SK-N-MC (cell line): Measurements from ENCODE around the gene CACNA2D2.

Experiments
- DNase-seq: peaks from one replicate; pipeline ENCODE4 v3.0.0-alpha.2; 2011; ENCODE audit warnings: low read depth, low spot score
- H3K27ac ChIP-seq: fragments of 200-600 bp; sonication (generic); 2 replicates; pipeline ENCODE4 v1.5.1; 2016; ENCODE audit warnings: mixed run types
- H3K36me3 ChIP-seq: fragments of 200-600 bp; sonication (generic); 2 replicates; pipeline ENCODE4 v1.6.1; 2017; ENCODE audit warnings: antibody characterized with exemption, low read length, mixed read lengths; ENCODE audit not compliant: insufficient read depth
- H3K4me3 ChIP-seq: fragments of 200-600 bp; sonication (generic); 2 replicates; pipeline ENCODE4 v1.5.1; 2016
- H3K9ac ChIP-seq: fragments of 200-600 bp; sonication (generic); 2 replicates; pipeline ENCODE4 v1.8.0; 2017; ENCODE audit warnings: mixed run types, mixed read lengths; ENCODE audit not compliant: insufficient read length
- H3K9me3 ChIP-seq: fragments of 200-600 bp; sonication (generic); 2 replicates; pipeline ENCODE4 v1.6.1; 2017; ENCODE audit warnings: low read depth, mild to moderate bottlenecking, antibody characterized with exemption, low read length, moderate library complexity, mixed read lengths
- EZH2 ChIP-seq: fragments of 200-600 bp; sonication (generic); IDR thresholded peaks from one replicate; pipeline ENCODE4 v1.6.1; 2017; ENCODE audit warnings: antibody characterized with exemption
- FOXP2 ChIP-seq: optimal IDR thresholded peaks from 2 replicates; pipeline ENCODE3; 2011; ENCODE audit warnings: mild to moderate bottlenecking, moderate library complexity; ENCODE audit not compliant: insufficient read depth; ENCODE audit errors: extremely low read length, control extremely low read depth
- POLR2AphosphoS5 ChIP-seq: IDR thresholded peaks from 2 replicates; pipeline ENCODE4 v1.6.1; 2012; ENCODE audit warnings: mild to moderate bottlenecking, low read depth, low read length, borderline replicate concordance

The CACNA2D2 gene

DNA sequence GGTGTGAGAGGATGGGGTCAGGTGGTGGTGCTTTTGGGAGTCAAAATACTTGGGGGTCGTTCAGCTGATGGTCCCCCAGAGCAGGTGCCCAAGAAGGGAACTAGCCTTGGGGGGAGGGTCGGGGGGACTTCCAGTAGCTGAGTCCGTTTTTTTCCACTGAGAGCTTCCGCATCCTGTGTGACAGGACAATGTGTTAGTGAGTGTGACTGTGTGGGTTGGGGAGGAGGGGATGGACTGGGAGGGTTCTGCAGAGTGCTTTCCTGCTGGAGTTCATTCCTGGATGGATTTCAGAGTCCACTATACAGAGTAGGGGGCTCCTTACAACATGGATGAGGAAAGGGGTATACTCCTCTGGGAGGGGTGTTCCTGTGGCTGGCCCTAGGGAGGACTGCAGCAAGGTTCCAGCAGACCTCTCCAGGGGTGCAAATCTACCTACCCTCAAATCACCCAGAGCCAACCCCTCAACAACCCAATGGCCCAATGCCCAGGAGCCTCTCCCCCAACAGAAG, 180.3 kb downstream of the CACNA2D2 start:
- TF ChIP-seq POLR2AphosphoS5 (no peak), FOXP2 (no peak), EZH2 (no peak)
- no peak overlapping the region for H3K4me3 ChIP-seq
- H3K9me3 ChIP-seq, result no peaks in the 10 kb centered on the region
- no peak overlapping the region for H3K27ac ChIP-seq
- no peak overlapping the region for H3K9ac ChIP-seq
- H3K36me3 ChIP-seq, result peaks cover 14% of the 10 kb centered on the region; the same call in 1 of the 2 replicates
- DNase-seq, result no peak

- Histone ChIP-seq H3K9me3 (no peaks in the 10 kb centered on the region), H3K27ac (peak within 1 kb of the TSS; percentile 95), H3K36me3 (peaks cover 15% of the 10 kb centered on the region; the same call in 1 of the 2 replicates), H3K9ac (peak within 1 kb of the TSS; percentile 97), H3K4me3 (peak within 1 kb of the TSS; percentile 83)
- no peak for DNase-seq
- TF ChIP-seq EZH2 (no peak), FOXP2 (no peak)
Observed at GRCh38 chr3:50322386-50323091, 180.9 kb downstream of the CACNA2D2 start, which contains the start of gene HYAL2. Gene HYAL2 (minus strand): TSS chr3:50322745. CDS start chr3:50320489, 2,256 bp downstream.

DNA sequence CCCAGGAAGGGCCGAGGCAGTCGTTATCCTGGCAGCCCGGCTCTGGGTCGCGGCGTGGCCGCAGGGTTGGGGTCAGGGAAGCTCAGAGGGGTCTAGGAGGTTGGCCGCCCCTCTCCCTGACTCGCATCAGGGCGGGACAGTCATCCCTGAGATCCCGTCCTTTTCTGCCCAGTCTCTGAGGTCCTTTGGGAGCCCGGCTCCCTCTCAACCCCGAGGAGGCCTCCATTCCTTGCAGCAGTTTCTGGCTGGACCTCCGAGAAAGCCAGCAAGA, 181.4 kb downstream of the CACNA2D2 start:
- peaks cover 15% of the 10 kb centered on the region; the same call in 1 of the 2 replicates for H3K36me3 ChIP-seq
- no peak for TF ChIP-seq EZH2
- TF ChIP-seq FOXP2, result no peak
- TF ChIP-seq POLR2AphosphoS5, result no peak
- H3K9me3 ChIP-seq, result no peaks in the 10 kb centered on the region
- H3K9ac ChIP-seq, result no peak overlapping the region
- no peak for DNase-seq
- no peak overlapping the region for H3K27ac ChIP-seq
- peak overlapping the region; percentile 83 for H3K4me3 ChIP-seq

DNA sequence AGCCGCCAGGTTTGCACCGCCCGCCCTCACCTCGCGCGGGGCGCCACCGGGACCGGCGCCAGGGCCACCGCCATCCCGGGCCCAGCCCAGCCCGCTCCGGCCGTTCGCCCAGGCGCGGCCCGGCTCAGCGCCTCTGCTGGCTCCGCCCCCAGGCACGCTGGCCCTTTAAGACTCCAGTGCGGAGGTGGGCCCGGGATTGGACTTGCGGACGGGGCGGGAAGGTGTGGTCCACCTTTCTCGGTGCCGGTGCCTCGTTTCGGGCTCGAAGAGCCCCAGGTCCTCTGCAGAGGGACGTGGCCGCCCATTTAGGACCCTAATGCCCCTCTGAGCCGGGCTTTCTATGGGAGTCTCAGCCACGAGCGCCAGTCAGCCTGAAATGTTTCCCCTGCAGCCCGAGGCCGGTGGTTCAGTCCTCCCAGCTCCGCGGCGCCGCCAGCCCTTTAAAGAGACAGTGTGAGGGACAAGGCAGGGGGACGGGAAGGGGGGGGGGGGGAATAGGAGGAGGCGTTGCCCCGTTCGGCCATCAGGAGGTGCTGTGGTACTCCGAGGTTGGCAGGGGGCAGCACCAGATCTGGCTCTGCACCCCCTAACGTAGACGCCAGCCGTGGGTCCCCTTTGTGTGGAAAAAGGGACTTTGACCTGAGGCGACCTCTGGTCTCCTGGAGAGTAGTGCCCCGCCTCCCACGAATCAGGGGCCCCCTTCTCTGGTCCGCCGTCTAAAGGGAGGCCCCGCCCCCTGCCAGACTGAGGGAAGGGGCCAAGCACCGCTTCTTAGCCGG, 181.9 kb downstream of the CACNA2D2 start:
- Histone ChIP-seq H3K4me3 (peak overlapping the region; percentile 83), H3K36me3 (peaks cover 15% of the 10 kb centered on the region; the same call in 1 of the 2 replicates), H3K27ac (peak overlapping the region; percentile 95), H3K9ac (peak overlapping the region; percentile 97), H3K9me3 (no peaks in the 10 kb centered on the region)
- peak; percentile 45 for DNase-seq
- TF ChIP-seq FOXP2, result no peak

DNA sequence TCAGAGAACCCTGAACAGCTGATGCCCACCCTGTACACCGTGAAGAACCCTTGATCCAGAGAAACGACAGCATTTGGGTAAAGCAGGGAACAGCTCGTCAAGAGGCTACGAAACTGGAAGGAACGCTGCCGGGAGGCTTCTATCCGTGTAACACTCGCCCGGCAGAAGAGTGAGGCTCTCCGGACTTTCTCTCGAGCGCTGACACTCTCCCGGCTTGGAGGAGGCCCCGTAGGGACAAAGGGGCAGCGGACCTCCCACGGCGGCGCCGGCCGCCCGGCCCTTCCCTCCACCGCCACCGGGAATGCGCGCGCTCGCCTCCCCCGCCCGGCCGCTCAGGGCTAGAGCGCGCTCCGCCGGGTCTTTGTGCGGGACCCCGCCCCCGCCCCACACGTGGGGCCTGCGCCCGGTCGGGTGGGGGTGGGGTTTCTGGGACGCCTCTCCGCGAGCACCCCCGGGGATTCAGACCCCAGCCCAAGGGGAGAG, 182.5 kb downstream of the CACNA2D2 start:
- no peaks in the 10 kb centered on the region for H3K9me3 ChIP-seq
- peak overlapping the region; percentile 97 for H3K9ac ChIP-seq
- no peak for DNase-seq
- peak overlapping the region; percentile 95 for H3K27ac ChIP-seq
- H3K4me3 ChIP-seq, result peak overlapping the region; percentile 83
- H3K36me3 ChIP-seq, result peaks cover 15% of the 10 kb centered on the region; the same call in 1 of the 2 replicates
- TF ChIP-seq EZH2, result no peak

DNA sequence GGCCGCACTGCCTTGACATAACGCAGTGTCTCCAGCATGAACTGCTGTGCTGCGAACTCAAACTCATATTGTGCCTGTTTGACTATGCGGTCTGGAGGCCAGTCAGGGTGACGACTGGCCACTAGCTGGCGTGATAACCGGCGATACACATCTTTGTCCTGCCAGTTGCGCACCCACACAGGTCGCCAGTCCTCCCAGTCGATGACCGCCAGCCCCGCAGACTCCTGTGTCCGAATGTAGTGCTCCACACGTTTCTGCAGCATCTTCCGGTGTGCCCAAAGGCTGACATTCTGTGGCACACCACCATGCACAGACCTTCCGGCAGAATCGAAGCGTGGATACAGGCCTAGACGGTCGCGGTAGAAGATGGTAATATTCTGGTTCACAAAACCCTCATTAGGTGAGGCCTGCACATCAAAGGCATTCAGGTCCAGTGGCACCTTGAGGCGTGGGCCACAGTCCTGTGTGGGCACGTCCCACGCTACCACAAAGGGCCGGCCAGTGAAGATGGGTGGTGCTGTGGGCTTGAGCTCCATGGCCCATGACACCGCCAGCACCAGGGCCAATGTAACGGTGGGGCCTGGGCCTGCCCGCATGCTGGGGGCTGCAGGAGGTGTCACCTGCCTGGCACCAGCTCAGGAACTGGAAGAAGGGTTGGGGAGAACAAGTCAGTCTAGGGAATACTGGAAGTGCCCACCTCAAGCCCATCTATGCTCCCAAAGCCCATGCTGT, 183.4 kb downstream of the CACNA2D2 start:
- Histone ChIP-seq H3K9me3 (no peaks in the 10 kb centered on the region), H3K4me3 (peak overlapping the region; percentile 83), H3K9ac (peak overlapping the region; percentile 97), H3K27ac (peak overlapping the region; percentile 31; the same call in 1 of the 2 replicates), H3K36me3 (peaks cover 15% of the 10 kb centered on the region; the same call in 1 of the 2 replicates)
- no peak for DNase-seq
- TF ChIP-seq POLR2AphosphoS5 (no peak), FOXP2 (no peak), EZH2 (no peak)

DNA sequence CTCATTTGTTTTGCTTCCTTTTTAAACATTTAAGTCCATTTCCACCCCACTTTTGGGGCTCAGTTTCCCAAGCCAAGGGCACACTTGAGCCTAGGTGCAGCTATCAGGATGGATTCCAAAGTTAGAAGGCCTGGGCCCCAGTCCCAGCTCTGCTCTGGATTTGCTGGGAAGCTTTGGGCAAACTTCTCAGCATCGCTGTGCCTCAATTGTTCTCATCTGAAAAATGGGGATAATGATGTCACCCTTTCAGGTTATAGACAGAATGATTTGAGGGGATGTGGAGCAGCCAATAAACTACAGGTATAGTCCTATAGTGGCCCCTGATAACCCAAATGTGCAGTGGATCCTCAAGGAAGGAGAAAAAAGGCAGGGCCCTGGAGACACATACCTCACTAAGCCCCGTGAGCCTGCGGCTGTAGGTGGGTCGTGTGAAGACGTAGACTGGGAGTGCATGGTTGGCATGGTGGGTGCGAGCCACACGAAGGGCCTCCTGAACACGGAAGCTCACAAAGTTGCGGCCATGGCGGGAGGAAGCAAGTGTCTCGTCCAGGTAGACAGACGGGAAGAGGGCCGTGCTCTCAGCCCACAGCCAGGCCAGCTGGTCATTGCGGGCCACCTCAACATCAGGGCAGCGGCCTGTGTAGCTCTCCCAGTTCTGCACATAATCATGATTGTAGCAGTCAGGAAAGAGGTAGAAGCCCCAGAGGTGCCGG, 184.1 kb downstream of the CACNA2D2 start:
- H3K4me3 ChIP-seq, result no peak overlapping the region
- no peak overlapping the region for H3K9ac ChIP-seq
- TF ChIP-seq FOXP2 (no peak), EZH2 (no peak), POLR2AphosphoS5 (no peak)
- H3K36me3 ChIP-seq, result peaks cover 15% of the 10 kb centered on the region; the same call in 1 of the 2 replicates
- no peak overlapping the region for H3K27ac ChIP-seq
- no peak for DNase-seq
- H3K9me3 ChIP-seq, result no peaks in the 10 kb centered on the region

GRCh38 chr3:50318615-50319014, 184.8 kb downstream of the CACNA2D2 start:
- DNase-seq, result no peak
- TF ChIP-seq POLR2AphosphoS5 (no peak), FOXP2 (no peak), EZH2 (no peak)
- H3K4me3 ChIP-seq, result no peak overlapping the region
- H3K9me3 ChIP-seq, result no peaks in the 10 kb centered on the region
- H3K27ac ChIP-seq, result no peak overlapping the region
- no peak overlapping the region for H3K9ac ChIP-seq
- H3K36me3 ChIP-seq, result peaks cover 15% of the 10 kb centered on the region; the same call in 1 of the 2 replicates
